Adrenal gland (tissue), 5 donors: ENCODE data around the gene BCL6B.

Experiments used
- POLR2A ChIP-seq, 2 donors: fragments of 450-650 bp; IDR thresholded peaks; one replicate each; pipeline ENCODE4 v1.6.1; 2017; ENCODE audit warnings: antibody characterized with exemption in 2 of 2, mild to moderate bottlenecking in 2 of 2, moderate library complexity in 1 of 2
- TF ChIP-seq, protein P1 (sequence below), 6 experiments: fragments of 450-650 bp in 4 of 6; fragments of 200-600 bp in 2 of 6; sonication (generic) in 1 of 6; IDR thresholded peaks; 1 replicate in 5 of 6; 2 replicates in 1 of 6; pipeline versions ENCODE4 v1.5.1 to v1.8.0; 2016 to 2021; ENCODE audit warnings: antibody characterized with exemption in 6 of 6, mild to moderate bottlenecking in 2 of 6, moderate library complexity in 1 of 6
- donor health status: DM: no; HTN: no; CAD: no.

DNA sequence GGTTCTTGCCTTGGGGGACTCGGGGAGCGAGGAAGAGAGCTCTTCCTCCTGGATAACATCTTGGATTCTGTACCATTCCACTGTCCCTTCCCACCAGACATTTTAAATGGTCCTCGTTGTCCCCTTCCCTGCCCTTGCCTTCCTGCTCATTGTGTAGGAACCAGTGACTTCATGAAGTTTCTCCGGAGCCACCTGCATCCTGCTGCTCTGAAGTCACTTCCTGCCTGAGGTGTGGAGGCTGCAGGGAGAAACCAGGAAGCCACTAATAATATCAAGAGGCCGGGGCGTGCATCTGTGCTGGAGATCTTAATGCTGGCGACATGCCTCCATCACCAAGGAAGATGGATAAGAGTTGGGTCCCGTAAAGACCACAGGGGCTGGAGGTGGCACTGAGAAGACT, 6.8 kb downstream of the BCL6B start:
- TF ChIP-seq, protein P1, sequence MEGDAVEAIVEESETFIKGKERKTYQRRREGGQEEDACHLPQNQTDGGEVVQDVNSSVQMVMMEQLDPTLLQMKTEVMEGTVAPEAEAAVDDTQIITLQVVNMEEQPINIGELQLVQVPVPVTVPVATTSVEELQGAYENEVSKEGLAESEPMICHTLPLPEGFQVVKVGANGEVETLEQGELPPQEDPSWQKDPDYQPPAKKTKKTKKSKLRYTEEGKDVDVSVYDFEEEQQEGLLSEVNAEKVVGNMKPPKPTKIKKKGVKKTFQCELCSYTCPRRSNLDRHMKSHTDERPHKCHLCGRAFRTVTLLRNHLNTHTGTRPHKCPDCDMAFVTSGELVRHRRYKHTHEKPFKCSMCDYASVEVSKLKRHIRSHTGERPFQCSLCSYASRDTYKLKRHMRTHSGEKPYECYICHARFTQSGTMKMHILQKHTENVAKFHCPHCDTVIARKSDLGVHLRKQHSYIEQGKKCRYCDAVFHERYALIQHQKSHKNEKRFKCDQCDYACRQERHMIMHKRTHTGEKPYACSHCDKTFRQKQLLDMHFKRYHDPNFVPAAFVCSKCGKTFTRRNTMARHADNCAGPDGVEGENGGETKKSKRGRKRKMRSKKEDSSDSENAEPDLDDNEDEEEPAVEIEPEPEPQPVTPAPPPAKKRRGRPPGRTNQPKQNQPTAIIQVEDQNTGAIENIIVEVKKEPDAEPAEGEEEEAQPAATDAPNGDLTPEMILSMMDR (IDR thresholded peaks at IDR 0.05): no peak
- TF ChIP-seq POLR2A (IDR thresholded peaks at IDR 0.05): no peak
